Measurements from ENCODE around the gene CLTCL1. TPM values are rescaled to one million over a fixed set of nuclear protein-coding genes. Genes with fewer than 3 reads are reported as not detected.
"Not testable (repeated sequence)": the region's sequence is repeated elsewhere in the genome, so short reads cannot be mapped to it uniquely, and the experiment has no call there.

CLTCL1 gene
- total RNA-seq, 4 donors from 2014 or later: 111 to 311 (median 215) TPM

DNA sequence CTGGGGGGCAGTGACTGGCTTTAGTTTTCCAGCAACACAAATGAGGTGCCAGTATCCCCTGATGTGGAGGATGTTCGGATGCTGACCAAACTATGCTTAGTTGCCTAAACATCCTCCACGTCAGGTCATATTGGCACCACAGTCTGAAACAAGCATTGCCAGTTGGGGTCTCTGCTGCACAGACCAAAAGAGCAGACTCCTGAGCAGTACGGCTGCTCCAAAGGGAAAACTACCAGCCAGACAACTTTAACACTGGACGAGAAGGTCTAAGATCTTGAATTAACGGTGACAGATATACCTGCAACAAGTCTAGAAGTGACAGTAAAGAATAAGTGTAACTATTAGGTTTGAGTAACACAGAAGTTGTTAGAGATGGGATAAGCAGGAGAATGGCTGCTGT is 40.5 kb upstream of the CLTCL1 start:
- no peaks in the 10 kb centered on the region for H3K27me3 ChIP-seq
- H3K4me3 ChIP-seq: no peak overlapping the region
- ATAC-seq: no peak
- no peak for DNase-seq
- peaks cover 0 to 8% of the 10 kb centered on the region in 2 donors for H3K4me1 ChIP-seq
- no peak overlapping the region for H3K27ac ChIP-seq
- H3K9me3 ChIP-seq: no peaks in the 10 kb centered on the region
- intact Hi-C loops (cut with DNase I; ENCODE audit: low total_unique reads) (no loop called here), in situ Hi-C loops (cut with MboI; ENCODE audit: low sequenced_read_pairs in 4 of 4) (loop anchor here in 1 of 4 donors (25.0 kb wide), 1 partner anchor 305 kb away; no protein-coding TSS in a partner anchor)
- peaks cover 0 to 77% of the 10 kb centered on the region in 2 donors for H3K36me3 ChIP-seq
- TF ChIP-seq POLR2A (IDR thresholded peaks at IDR 0.05): no peak
- TF ChIP-seq CTCF (IDR thresholded peaks at IDR 0.05 in 4 of 5, conservative IDR thresholded peaks at IDR 0.05 in 1 of 5): no peak

DNA sequence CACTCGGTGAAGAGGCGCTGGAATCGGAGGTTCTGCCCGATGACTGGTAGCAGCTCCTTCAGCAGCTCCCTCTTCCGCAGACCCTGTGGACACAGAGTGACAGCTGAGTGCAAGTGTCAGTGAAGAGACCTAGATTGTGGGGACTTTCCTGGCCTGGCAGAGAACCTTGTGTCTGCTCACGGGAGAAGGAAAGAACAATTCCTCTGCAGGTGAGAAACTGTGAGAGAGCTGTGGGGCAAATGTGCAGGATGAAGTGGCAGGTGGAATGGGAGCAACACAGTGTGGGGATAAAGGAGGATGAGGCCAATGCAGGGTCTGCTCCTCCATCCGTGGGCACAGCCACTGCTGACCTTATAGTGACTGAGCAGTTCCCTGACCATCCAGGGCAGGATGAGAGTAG is 40.0 kb upstream of the CLTCL1 start:
- ATAC-seq (no peak), DNase-seq (no peak)
- Histone ChIP-seq H3K27me3 (no peaks in the 10 kb centered on the region), H3K4me3 (no peak overlapping the region), H3K36me3 (peaks cover 0 to 72% of the 10 kb centered on the region in 2 donors), H3K4me1 (peaks cover 0 to 8% of the 10 kb centered on the region in 2 donors), H3K9me3 (no peaks in the 10 kb centered on the region), H3K27ac (peak overlapping the region in 2 of 4 donors; percentile 23 to 42)
- intact Hi-C loops (cut with DNase I; ENCODE audit: low total_unique reads): no loop called here
- TF ChIP-seq CTCF (IDR thresholded peaks at IDR 0.05 in 4 of 5, conservative IDR thresholded peaks at IDR 0.05 in 1 of 5) (no peak), POLR2A (IDR thresholded peaks at IDR 0.05) (no peak)
- in situ Hi-C loops (cut with MboI; ENCODE audit: low sequenced_read_pairs in 4 of 4): loop anchor here in 1 of 4 donors (25.0 kb wide), 1 partner anchor 306 kb away; no protein-coding TSS in a partner anchor

DNA sequence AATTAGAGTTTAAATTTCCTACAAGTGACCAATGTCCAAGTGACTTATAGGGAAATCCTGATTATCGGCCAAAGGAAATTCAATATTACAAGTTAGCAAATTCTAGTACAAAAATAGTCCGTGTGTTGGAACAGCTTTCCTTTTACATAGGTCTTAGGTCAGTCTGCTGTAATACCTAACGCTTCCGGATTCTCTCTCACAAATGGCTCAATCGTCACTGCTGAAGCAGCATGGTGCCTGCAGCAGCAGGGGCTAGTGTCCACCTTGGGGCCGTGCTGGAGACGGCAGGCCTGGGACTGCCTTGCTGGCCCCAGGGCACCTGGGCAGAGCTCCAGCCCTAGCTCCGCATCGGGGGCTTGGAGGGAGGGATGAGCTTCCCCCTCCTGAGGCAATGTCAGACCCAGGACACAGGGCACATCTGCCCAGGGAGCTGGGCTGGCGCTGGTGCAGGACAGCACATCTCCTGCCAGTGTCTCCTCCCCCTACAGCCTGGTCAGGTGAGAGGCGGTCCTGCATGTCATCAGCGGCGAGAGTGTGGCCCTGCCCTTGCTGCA is 39.4 kb upstream of the CLTCL1 start:
- intact Hi-C loops (cut with DNase I; ENCODE audit: low total_unique reads): no loop called here
- Histone ChIP-seq H3K9me3 (no peaks in the 10 kb centered on the region), H3K4me3 (no peak overlapping the region), H3K4me1 (peaks cover 0 to 8% of the 10 kb centered on the region in 2 donors), H3K27ac (peak overlapping the region in 2 of 4 donors; percentile 23 to 57), H3K27me3 (no peaks in the 10 kb centered on the region), H3K36me3 (peaks cover 0 to 67% of the 10 kb centered on the region in 2 donors)
- TF ChIP-seq POLR2A (IDR thresholded peaks at IDR 0.05) (no peak), CTCF (IDR thresholded peaks at IDR 0.05 in 4 of 5, conservative IDR thresholded peaks at IDR 0.05 in 1 of 5) (no peak)
- in situ Hi-C loops (cut with MboI; ENCODE audit: low sequenced_read_pairs in 4 of 4): loop anchor here in 1 of 4 donors (25.0 kb wide), 1 partner anchor 306 kb away; no protein-coding TSS in a partner anchor
- peak in 1 of 2 donors; percentile 47 for ATAC-seq
- DNase-seq: no peak

DNA sequence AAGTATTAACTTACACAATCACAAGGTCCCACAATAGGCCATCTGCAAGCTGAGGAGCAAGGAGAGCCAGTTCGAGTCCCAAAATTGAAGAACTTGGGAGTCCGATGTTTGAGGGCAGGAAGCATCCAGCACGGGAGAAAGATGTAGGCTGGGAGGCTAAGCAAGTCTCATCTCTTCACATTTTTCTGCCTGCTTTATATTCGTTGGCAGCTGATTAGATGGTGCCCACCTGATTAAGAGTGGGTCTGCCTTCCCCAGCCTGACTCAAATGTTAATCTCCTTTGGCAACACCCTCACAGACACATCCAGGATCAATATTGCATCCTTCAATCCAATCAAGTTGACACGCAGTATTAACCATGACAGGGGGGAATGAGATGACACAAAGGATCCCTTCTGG is 38.7 kb upstream of the CLTCL1 start:
- in situ Hi-C loops (cut with MboI; ENCODE audit: low sequenced_read_pairs in 4 of 4): loop anchor here in 1 of 4 donors (25.0 kb wide), 1 partner anchor 307 kb away; no protein-coding TSS in a partner anchor
- H3K4me3 ChIP-seq; DNase-seq; intact Hi-C loops (cut with DNase I; ENCODE audit: low total_unique reads); H3K9me3 ChIP-seq; H3K4me1 ChIP-seq; ATAC-seq; H3K27me3 ChIP-seq: not testable (repeated sequence)
- peaks cover 0 to 59% of the 10 kb centered on the region in 2 donors for H3K36me3 ChIP-seq
- H3K27ac ChIP-seq: peak overlapping the region in 2 of 4 donors; percentile 23 to 57

- Histone ChIP-seq H3K27me3 (no peaks in the 10 kb centered on the region), H3K4me1 (peaks cover 0 to 8% of the 10 kb centered on the region in 2 donors), H3K36me3 (peaks cover 0 to 52% of the 10 kb centered on the region in 2 donors), H3K4me3 (no peak overlapping the region), H3K27ac (no peak overlapping the region), H3K9me3 (no peaks in the 10 kb centered on the region)
- TF ChIP-seq POLR2A (IDR thresholded peaks at IDR 0.05) (no peak), CTCF (IDR thresholded peaks at IDR 0.05 in 4 of 5, conservative IDR thresholded peaks at IDR 0.05 in 1 of 5) (no peak)
- no peak for ATAC-seq
- intact Hi-C loops (cut with DNase I; ENCODE audit: low total_unique reads) (no loop called here), in situ Hi-C loops (cut with MboI; ENCODE audit: low sequenced_read_pairs in 4 of 4) (loop anchor here in 1 of 4 donors (25.0 kb wide), 1 partner anchor 308 kb away; no protein-coding TSS in a partner anchor)
- no peak for DNase-seq
Observed at GRCh38 chr22:19329454-19329853, 37.9 kb upstream of the CLTCL1 start.

Data from gastrocnemius medialis (tissue), 4 donors.